MG63 (cell line): ENCODE measurements around the gene AMPH. TPM values are rescaled to one million over a fixed set of nuclear protein-coding genes. Genes with fewer than 3 reads are reported as not detected.
"Not testable (repeated sequence)": the region's sequence is repeated elsewhere in the genome, so short reads cannot be mapped to it uniquely, and the experiment has no call there.

Source experiments
- DNase-seq: peaks from one replicate; pipeline ENCODE4 v3.0.0-alpha.2; 2020
- H3K27me3 ChIP-seq: fragments of 250-450 bp; sonication (Bioruptor Pico); 2 replicates; pipeline ENCODE4 v1.5.1; 2020; ENCODE audit warnings: mild to moderate bottlenecking, moderate library complexity
- H3K36me3 ChIP-seq: fragments of 250-450 bp; sonication (Bioruptor Pico); 2 replicates; pipeline ENCODE4 v1.5.1; 2020; ENCODE audit warnings: mild to moderate bottlenecking, moderate library complexity
- H3K4me3 ChIP-seq: fragments of 250-450 bp; sonication (Bioruptor Pico); 2 replicates; pipeline ENCODE4 v1.5.1; 2020; ENCODE audit warnings: mild to moderate bottlenecking, moderate library complexity
- H3K9me3 ChIP-seq: fragments of 250-450 bp; sonication (Bioruptor Pico); 2 replicates; pipeline ENCODE4 v1.5.1; 2020; ENCODE audit warnings: mild to moderate bottlenecking, moderate library complexity
- total RNA-seq: library from RNA; depleted of rRNA; stranded (reverse); fragments of >200 nt; shearing (Covaris generic); gene quantifications from 2 replicates; pipeline ENCODE4 v1.2.3, GENCODE V29; 2014; ENCODE audit warnings: low replicate concordance

Gene AMPH
- total RNA-seq, 1 experiment from 2014 or later: 1.6 TPM

DNA sequence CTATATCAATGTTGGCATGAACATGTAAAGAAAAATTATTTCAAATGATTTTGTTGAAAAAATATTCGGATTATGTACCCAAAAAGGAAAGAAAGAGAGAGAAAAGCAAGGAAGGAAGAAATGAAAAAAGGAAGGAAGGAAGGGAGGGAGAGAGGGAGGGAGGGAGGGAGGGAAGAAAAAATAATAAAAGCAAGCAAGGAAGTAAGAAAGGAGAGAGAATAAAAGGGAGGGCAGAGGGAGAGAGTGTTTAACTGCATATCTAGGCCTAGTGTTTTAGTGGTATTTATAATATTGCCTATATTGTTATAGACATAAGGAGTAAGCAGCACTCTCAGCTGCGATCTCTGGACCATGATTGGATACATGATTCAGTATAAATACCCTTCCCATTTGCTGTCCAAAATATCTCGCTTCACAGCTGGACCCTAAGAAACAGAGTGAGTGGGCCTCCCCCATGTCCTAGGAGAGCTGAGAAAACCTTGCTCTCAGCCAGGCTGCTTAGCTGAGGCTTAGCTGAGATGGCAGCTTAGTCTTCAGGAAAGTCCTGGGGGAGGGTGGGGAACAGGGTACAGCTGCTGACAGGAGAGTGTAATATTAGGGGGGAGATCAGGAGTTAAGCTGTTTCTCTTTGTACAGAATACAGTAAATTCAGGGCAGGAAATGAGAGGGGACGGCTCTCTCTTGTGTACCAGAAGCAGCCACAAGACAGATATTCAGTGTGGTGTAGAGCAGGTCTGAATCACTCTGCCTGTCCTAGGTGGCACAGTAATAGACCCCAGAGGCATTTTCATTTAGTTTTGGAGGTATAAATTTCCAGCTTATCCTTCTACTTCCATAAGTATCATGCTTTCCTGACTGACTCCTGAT is 291.0 kb downstream of the AMPH start:
- no peak for DNase-seq
- Histone ChIP-seq H3K36me3 (no peaks in the 10 kb centered on the region), H3K9me3 (no peaks in the 10 kb centered on the region), H3K27me3 (no peaks in the 10 kb centered on the region), H3K4me3 (no peak overlapping the region)

DNA sequence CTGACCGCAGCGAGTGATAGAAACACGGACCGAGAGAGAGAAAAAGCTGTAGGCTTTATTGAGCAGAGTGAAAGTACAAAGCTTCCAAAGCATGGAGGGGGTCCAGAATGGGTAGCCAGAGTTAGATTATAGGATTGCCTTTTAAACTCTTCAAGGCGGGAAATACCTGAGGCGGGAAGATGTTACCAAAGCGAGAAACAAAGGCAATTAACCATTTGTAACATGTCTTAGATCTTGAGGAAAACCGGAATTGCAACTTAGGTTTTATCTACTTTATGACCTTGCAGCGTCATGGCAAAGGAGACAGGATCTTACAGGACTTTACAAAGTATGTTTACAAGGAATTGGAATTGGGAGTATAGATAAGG is 295.0 kb downstream of the AMPH start:
- not testable (repeated sequence) for H3K27me3 ChIP-seq, H3K9me3 ChIP-seq, DNase-seq, H3K4me3 ChIP-seq, H3K36me3 ChIP-seq

DNA sequence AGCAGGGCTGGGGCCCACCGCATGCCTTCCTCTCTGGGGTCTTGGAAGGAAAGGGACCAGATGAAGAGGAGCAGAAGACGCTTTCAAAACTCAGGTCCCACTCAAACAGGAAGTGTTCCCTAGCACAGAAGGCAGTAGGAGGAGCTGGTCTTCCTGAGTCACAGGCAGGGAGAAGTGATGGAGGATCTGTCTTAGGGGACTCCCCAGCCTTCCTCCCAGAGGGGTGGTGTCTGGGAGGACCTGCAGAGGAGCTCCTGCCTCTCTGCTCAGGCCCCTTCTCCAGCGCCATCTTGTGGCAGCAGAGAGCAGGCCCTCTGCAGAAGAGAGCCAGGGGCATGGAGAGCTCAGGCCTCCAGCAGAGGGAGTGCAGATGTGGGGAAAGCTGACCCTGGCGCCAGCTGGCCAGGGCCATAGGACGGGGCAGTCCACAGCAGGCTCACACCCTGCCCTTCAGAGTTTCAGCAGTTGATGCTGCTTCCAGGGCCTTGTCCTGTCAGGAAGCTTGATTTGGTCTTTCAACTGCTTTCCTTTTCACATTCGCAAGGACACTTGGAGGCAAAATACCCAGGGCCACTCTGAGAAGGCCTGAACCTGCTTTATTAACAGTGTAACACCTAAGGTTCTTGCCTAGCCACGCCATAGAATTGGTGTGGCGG is 295.6 kb downstream of the AMPH start:
- Histone ChIP-seq H3K36me3 (no peaks in the 10 kb centered on the region), H3K27me3 (no peaks in the 10 kb centered on the region), H3K4me3 (no peak overlapping the region), H3K9me3 (no peaks in the 10 kb centered on the region)
- peak; percentile 90 for DNase-seq

GRCh38 chr7:38335128-38335491 is 296.1 kb downstream of the AMPH start:
- Histone ChIP-seq H3K27me3 (no peaks in the 10 kb centered on the region), H3K36me3 (no peaks in the 10 kb centered on the region), H3K4me3 (no peak overlapping the region), H3K9me3 (no peaks in the 10 kb centered on the region)
- no peak for DNase-seq

DNA sequence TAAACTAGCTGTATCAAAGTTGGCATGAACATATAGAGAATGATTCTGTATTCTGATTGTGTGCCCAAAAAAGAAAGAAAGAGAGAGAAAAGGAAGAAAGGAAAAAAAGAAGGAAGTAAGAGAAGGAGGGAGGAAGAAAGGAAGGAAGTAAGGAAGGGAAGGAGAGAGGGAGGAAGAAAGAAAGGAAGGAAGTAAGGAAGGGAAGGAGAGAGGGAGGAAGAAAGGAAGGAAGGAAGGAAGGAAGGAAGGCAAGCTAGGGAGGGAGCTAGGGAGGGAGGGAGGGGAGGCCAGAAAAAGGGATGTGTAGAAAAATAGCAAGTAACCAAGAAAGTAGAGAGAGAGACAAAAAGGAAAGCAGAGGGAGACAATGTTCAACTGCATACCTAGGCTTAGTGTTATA is 297.0 kb downstream of the AMPH start:
- H3K4me3 ChIP-seq: no peak overlapping the region
- no peaks in the 10 kb centered on the region for H3K36me3 ChIP-seq
- H3K27me3 ChIP-seq: no peaks in the 10 kb centered on the region
- no peaks in the 10 kb centered on the region for H3K9me3 ChIP-seq
- no peak for DNase-seq
